ENCODE data around the gene CELSR1. TPM values are rescaled to one million over a fixed set of nuclear protein-coding genes. Genes with fewer than 3 reads are reported as not detected.

The CELSR1 gene
- total and polyA plus RNA-seq, 7 experiments from 2014 or later: 0.36 to 4.7 (median 0.97) TPM

GRCh38 chr22:46346680-46347405, 190.6 kb downstream of the CELSR1 start:
- H3K36me3 ChIP-seq (ENCODE audit: control insufficient read depth in 2 of 3, insufficient read depth in 3 of 3, low read length in 3 of 3): peaks cover 5 to 98% (median 40%) of the 10 kb centered on the region in 3 experiments

DNA sequence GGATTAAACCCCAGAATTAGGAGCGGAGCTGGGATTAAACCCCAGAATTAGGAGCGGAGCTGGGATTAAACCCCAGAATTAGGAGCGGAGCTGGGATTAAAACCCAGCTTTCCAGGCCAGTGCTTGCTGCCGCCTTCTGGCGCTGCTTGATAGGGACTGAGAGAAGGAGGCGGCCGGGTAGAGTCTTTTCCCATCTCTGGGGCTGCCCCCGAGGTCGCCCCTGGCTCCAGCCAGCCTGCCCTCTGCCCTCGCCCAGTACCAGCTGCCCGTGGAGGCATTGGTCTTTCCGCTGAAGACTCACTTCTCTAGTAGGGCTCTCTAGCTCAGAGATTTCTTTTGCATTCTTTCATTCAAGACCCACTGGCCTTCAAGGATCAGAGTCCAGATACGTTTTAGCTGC, 196.7 kb downstream of the CELSR1 start:
- Mint-ChIP-seq H3K4me3 (no peak overlapping the region), H3K27me3 (no peaks in the 10 kb centered on the region), H3K4me1 (peaks cover 26 to 51% (median 44%) of the 10 kb centered on the region in 7 donors), H3K9me3 (no peaks in the 10 kb centered on the region), H3K27ac (no peak overlapping the region), H3K36me3 (peaks cover 18 to 58% (median 22%) of the 10 kb centered on the region in 5 donors)
- DNase-seq (no peak), ATAC-seq (no peak)
- Histone ChIP-seq H3K27me3 (ENCODE audit: control insufficient read depth in 2 of 2, insufficient read depth in 2 of 2, low read length in 2 of 2) (no peaks in the 10 kb centered on the region), H3K9me3 (ENCODE audit: control insufficient read depth in 2 of 3, low read length in 3 of 3) (no peaks in the 10 kb centered on the region), H3K4me3 (ENCODE audit: low read length) (no peak overlapping the region), H3K36me3 (ENCODE audit: control insufficient read depth in 2 of 3, insufficient read depth in 3 of 3, low read length in 3 of 3) (peaks cover 13 to 86% (median 22%) of the 10 kb centered on the region in 3 experiments), H3K4me1 (ENCODE audit: control insufficient read depth in 2 of 2, insufficient read depth in 2 of 2, low read length in 2 of 2) (peaks cover 7 to 9% of the 10 kb centered on the region in 2 donors), H3K27ac (ENCODE audit: low read depth, low read length) (no peak overlapping the region)
- CTCF ChIA-PET: interaction anchor here (0.6 kb wide), 1 partner anchor 8 kb away, joined by 3 read pairs; no protein-coding TSS in a partner anchor
- intact Hi-C loops (cut with micrococcal nuclease): no loop called here
- POLR2A ChIA-PET: no interaction called here

More at GRCh38 chr22:46346680-46347405, 190.6 kb downstream of the CELSR1 start:
- peaks cover 2 to 17% (median 6%) of the 10 kb centered on the region in 7 donors for H3K4me1 Mint-ChIP-seq
- Histone ChIP-seq H3K4me1 (ENCODE audit: control insufficient read depth in 2 of 2, insufficient read depth in 2 of 2, low read length in 2 of 2) (no peaks in the 10 kb centered on the region), H3K27me3 (ENCODE audit: control insufficient read depth in 2 of 2, insufficient read depth in 2 of 2, low read length in 2 of 2) (no peaks in the 10 kb centered on the region), H3K27ac (ENCODE audit: low read depth, low read length) (no peak overlapping the region), H3K9me3 (ENCODE audit: control insufficient read depth in 2 of 3, low read length in 3 of 3) (no peaks in the 10 kb centered on the region), H3K4me3 (ENCODE audit: low read length) (no peak overlapping the region)
- POLR2A ChIA-PET: no interaction called here
- intact Hi-C loops (cut with micrococcal nuclease): no loop called here
- H3K27me3 Mint-ChIP-seq: no peaks in the 10 kb centered on the region
- CTCF ChIA-PET: no interaction called here
- ATAC-seq: no peak
- H3K27ac Mint-ChIP-seq: no peak overlapping the region
- no peaks in the 10 kb centered on the region for H3K9me3 Mint-ChIP-seq
- DNase-seq: no peak
- H3K36me3 Mint-ChIP-seq: peaks cover 8 to 76% (median 16%) of the 10 kb centered on the region in 5 donors
- no peak overlapping the region for H3K4me3 Mint-ChIP-seq

DNA sequence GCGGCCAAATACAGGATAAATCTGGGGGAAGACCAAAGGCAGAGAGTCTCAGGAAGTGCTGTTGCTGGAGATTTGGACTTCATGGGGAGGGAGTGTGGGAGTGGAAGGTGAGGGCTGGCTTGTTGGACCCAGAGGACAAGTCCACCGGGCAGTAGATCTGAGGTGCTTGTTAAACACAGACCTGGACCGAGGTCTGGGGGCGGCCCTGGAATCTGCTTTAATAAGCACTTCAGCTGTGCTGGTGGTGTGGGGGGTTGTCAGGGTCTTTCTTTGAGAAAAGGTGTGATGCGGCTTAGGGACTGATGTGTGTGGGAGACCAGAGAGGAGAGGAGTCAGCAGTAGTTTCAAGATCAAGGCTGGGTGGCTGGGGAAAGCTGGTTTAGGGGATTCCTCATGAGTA, 197.5 kb downstream of the CELSR1 start:
- Histone ChIP-seq H3K9me3 (ENCODE audit: control insufficient read depth in 2 of 3, low read length in 3 of 3) (no peaks in the 10 kb centered on the region), H3K27ac (ENCODE audit: low read depth, low read length) (no peak overlapping the region), H3K4me3 (ENCODE audit: low read length) (no peak overlapping the region), H3K36me3 (ENCODE audit: control insufficient read depth in 2 of 3, insufficient read depth in 3 of 3, low read length in 3 of 3) (peaks cover 13 to 84% (median 22%) of the 10 kb centered on the region in 3 experiments), H3K27me3 (ENCODE audit: control insufficient read depth in 2 of 2, insufficient read depth in 2 of 2, low read length in 2 of 2) (no peaks in the 10 kb centered on the region), H3K4me1 (ENCODE audit: control insufficient read depth in 2 of 2, insufficient read depth in 2 of 2, low read length in 2 of 2) (peaks cover 7 to 9% of the 10 kb centered on the region in 2 donors)
- POLR2A ChIA-PET: no interaction called here
- DNase-seq: no peak
- H3K9me3 Mint-ChIP-seq: no peaks in the 10 kb centered on the region
- H3K27ac Mint-ChIP-seq: peak overlapping the region in 3 of 9 donors; percentile 4 to 63 (median 36)
- peaks cover 26 to 51% (median 46%) of the 10 kb centered on the region in 7 donors for H3K4me1 Mint-ChIP-seq
- intact Hi-C loops (cut with micrococcal nuclease): loop anchor here in 1 of 2 donors (10.0 kb wide), 1 partner anchor 85 kb away; the partner anchor contains the start of gene CDPF1
- peaks cover 18 to 57% (median 20%) of the 10 kb centered on the region in 5 donors for H3K36me3 Mint-ChIP-seq
- no peaks in the 10 kb centered on the region for H3K27me3 Mint-ChIP-seq
- CTCF ChIA-PET: no interaction called here
- ATAC-seq: no peak
- H3K4me3 Mint-ChIP-seq: no peak overlapping the region

GRCh38 chr22:46338636-46339035, 198.8 kb downstream of the CELSR1 start:
- H3K36me3 Mint-ChIP-seq: peaks cover 18 to 45% (median 18%) of the 10 kb centered on the region in 5 donors
- CTCF ChIA-PET: no interaction called here
- Histone ChIP-seq H3K9me3 (ENCODE audit: control insufficient read depth in 2 of 3, low read length in 3 of 3) (no peaks in the 10 kb centered on the region), H3K36me3 (ENCODE audit: control insufficient read depth in 2 of 3, insufficient read depth in 3 of 3, low read length in 3 of 3) (peaks cover 11 to 71% (median 22%) of the 10 kb centered on the region in 3 experiments), H3K4me1 (ENCODE audit: control insufficient read depth in 2 of 2, insufficient read depth in 2 of 2, low read length in 2 of 2) (peaks cover 7 to 9% of the 10 kb centered on the region in 2 donors), H3K4me3 (ENCODE audit: low read length) (no peak overlapping the region), H3K27me3 (ENCODE audit: control insufficient read depth in 2 of 2, insufficient read depth in 2 of 2, low read length in 2 of 2) (no peaks in the 10 kb centered on the region), H3K27ac (ENCODE audit: low read depth, low read length) (no peak overlapping the region)
- peak overlapping the region in 1 of 10 donors; percentile 3 for H3K4me3 Mint-ChIP-seq
- no peak for DNase-seq
- H3K27me3 Mint-ChIP-seq: no peaks in the 10 kb centered on the region
- no peaks in the 10 kb centered on the region for H3K9me3 Mint-ChIP-seq
- intact Hi-C loops (cut with micrococcal nuclease): loop anchor here in 1 of 2 donors (10.0 kb wide), 1 partner anchor 84 kb away; the partner anchor contains the start of gene CDPF1
- ATAC-seq: no peak
- H3K27ac Mint-ChIP-seq: peak overlapping the region in 2 of 9 donors; percentile 32 to 76
- POLR2A ChIA-PET: no interaction called here
- peaks cover 25 to 55% (median 44%) of the 10 kb centered on the region in 7 donors for H3K4me1 Mint-ChIP-seq

DNA sequence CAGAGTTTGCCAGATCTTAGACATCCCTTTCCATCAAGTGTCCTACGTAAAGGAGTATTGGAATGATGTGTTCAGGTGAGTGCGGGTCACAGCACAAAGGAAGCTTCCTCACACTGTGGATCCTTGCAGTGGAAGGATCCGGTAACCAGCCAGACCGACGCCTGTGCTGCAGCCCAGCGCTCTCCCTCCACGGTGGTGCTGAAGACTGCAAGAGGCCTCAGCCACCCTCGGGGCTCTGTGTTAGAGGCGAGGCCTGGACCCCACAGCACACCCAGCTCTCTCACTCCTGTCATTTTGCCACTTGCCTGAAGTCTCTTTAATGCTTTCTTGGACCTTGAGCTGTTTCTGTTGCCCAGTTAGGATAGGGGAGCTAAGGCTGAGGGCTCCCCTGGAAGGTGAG, 199.6 kb downstream of the CELSR1 start:
- no peaks in the 10 kb centered on the region for H3K9me3 Mint-ChIP-seq
- no peaks in the 10 kb centered on the region for H3K27me3 ChIP-seq (ENCODE audit: control insufficient read depth in 2 of 2, insufficient read depth in 2 of 2, low read length in 2 of 2)
- POLR2A ChIA-PET: no interaction called here
- peaks cover 7 to 9% of the 10 kb centered on the region in 2 donors for H3K4me1 ChIP-seq (ENCODE audit: control insufficient read depth in 2 of 2, insufficient read depth in 2 of 2, low read length in 2 of 2)
- H3K36me3 ChIP-seq (ENCODE audit: control insufficient read depth in 2 of 3, insufficient read depth in 3 of 3, low read length in 3 of 3): peaks cover 8 to 63% (median 22%) of the 10 kb centered on the region in 3 experiments
- CTCF ChIA-PET: interaction anchor here (0.6 kb wide), 1 partner anchor 23 kb away, joined by 7 read pairs; no protein-coding TSS in a partner anchor
- H3K36me3 Mint-ChIP-seq: peaks cover 18 to 41% (median 18%) of the 10 kb centered on the region in 5 donors
- no peak overlapping the region for H3K27ac ChIP-seq (ENCODE audit: low read depth, low read length)
- intact Hi-C loops (cut with micrococcal nuclease): loop anchor here in 1 of 2 donors (10.0 kb wide), 1 partner anchor 83 kb away; the partner anchor contains the start of gene CDPF1
- H3K4me3 ChIP-seq (ENCODE audit: low read length): no peak overlapping the region
- ATAC-seq: no peak
- H3K27me3 Mint-ChIP-seq: no peaks in the 10 kb centered on the region
- peaks cover 25 to 55% (median 43%) of the 10 kb centered on the region in 7 donors for H3K4me1 Mint-ChIP-seq
- H3K27ac Mint-ChIP-seq: peak overlapping the region in 4 of 9 donors; percentile 48 to 76 (median 60)
- H3K9me3 ChIP-seq (ENCODE audit: control insufficient read depth in 2 of 3, low read length in 3 of 3): no peaks in the 10 kb centered on the region
- DNase-seq: no peak
- H3K4me3 Mint-ChIP-seq: peak overlapping the region; percentile 3 to 97 (median 38)

GRCh38 chr22:46336119-46337078, 201.0 kb downstream of the CELSR1 start:
- ChIA-PET POLR2A (interaction anchor here (0.8 to 2.2 kb wide), 4 partner anchors 40 to 300 kb away, joined by 3 to 7 read pairs (median 4); partner anchors contain the start of genes CDPF1 and GTSE1), CTCF (interaction anchor here (1.2 to 1.6 kb wide), 4 partner anchors 20 to 330 kb away, joined by 3 to 4 read pairs (median 4); no protein-coding TSS in a partner anchor)
- Histone ChIP-seq H3K27ac (ENCODE audit: low read depth, low read length) (peak overlapping the region; percentile 82), H3K36me3 (ENCODE audit: control insufficient read depth in 2 of 3, insufficient read depth in 3 of 3, low read length in 3 of 3) (peaks cover 0 to 49% (median 14%) of the 10 kb centered on the region in 3 experiments), H3K9me3 (ENCODE audit: control insufficient read depth in 2 of 3, low read length in 3 of 3) (no peaks in the 10 kb centered on the region), H3K4me1 (ENCODE audit: control insufficient read depth in 2 of 2, insufficient read depth in 2 of 2, low read length in 2 of 2) (peaks cover 7 to 9% of the 10 kb centered on the region in 2 donors), H3K4me3 (ENCODE audit: low read length) (peak overlapping the region; percentile 87), H3K27me3 (ENCODE audit: control insufficient read depth in 2 of 2, insufficient read depth in 2 of 2, low read length in 2 of 2) (no peaks in the 10 kb centered on the region)
- H3K9me3 Mint-ChIP-seq: no peaks in the 10 kb centered on the region
- no peaks in the 10 kb centered on the region for H3K27me3 Mint-ChIP-seq
- ATAC-seq: peak; percentile 13
- peak overlapping the region; percentile 69 to 95 (median 92) for H3K27ac Mint-ChIP-seq
- DNase-seq: peak in 2 of 9 donors; percentile 12
- H3K4me1 Mint-ChIP-seq: peaks cover 23 to 55% (median 43%) of the 10 kb centered on the region in 7 donors
- peak overlapping the region; percentile 92 to 100 (median 95) for H3K4me3 Mint-ChIP-seq
- intact Hi-C loops (cut with micrococcal nuclease): loop anchor here in 1 of 2 donors (10.0 kb wide), 1 partner anchor 82 kb away; the partner anchor contains the start of gene CDPF1
- peaks cover 18 to 29% (median 18%) of the 10 kb centered on the region in 5 donors for H3K36me3 Mint-ChIP-seq

Measured in naive thymus-derived CD4-positive, alpha-beta T cell (primary cell).